Measurements from ENCODE around the gene RNF13.

Gene RNF13

GRCh38 chr3:149908424-149908957 is 95.5 kb downstream of the RNF13 start:
- in situ Hi-C loops (cut with MboI; ENCODE audit: low sequenced_read_pairs, unreplicated experiment): no loop called here
- no peak for TF ChIP-seq CTCF (IDR thresholded peaks at IDR 0.05; ENCODE audit: borderline replicate concordance, control extremely low read depth, extremely low read depth, insufficient read depth, missing control alignments)

GRCh38 chr3:149909923-149910322 is 96.9 kb downstream of the RNF13 start:
- in situ Hi-C loops (cut with MboI; ENCODE audit: low sequenced_read_pairs, unreplicated experiment): no loop called here
- DNase-seq (ENCODE audit: low spot score): no peak

More at GRCh38 chr3:149908424-149908957, 95.5 kb downstream of the RNF13 start:
- no peak for DNase-seq (ENCODE audit: low spot score)

GRCh38 chr3:149917124-149917667 is 104.2 kb downstream of the RNF13 start:
- in situ Hi-C loops (cut with MboI; ENCODE audit: low sequenced_read_pairs, unreplicated experiment): no loop called here

More at GRCh38 chr3:149909923-149910322, 96.9 kb downstream of the RNF13 start:
- TF ChIP-seq CTCF (IDR thresholded peaks at IDR 0.05; ENCODE audit: borderline replicate concordance, control extremely low read depth, extremely low read depth, insufficient read depth, missing control alignments): no peak

GRCh38 chr3:149919509-149919908 is 106.5 kb downstream of the RNF13 start:
- TF ChIP-seq CTCF (IDR thresholded peaks at IDR 0.05; ENCODE audit: borderline replicate concordance, control extremely low read depth, extremely low read depth, insufficient read depth, missing control alignments): no peak
- in situ Hi-C loops (cut with MboI; ENCODE audit: low sequenced_read_pairs, unreplicated experiment): no loop called here

More at GRCh38 chr3:149917124-149917667, 104.2 kb downstream of the RNF13 start:
- DNase-seq (ENCODE audit: low spot score): no peak
- TF ChIP-seq CTCF (IDR thresholded peaks at IDR 0.05; ENCODE audit: borderline replicate concordance, control extremely low read depth, extremely low read depth, insufficient read depth, missing control alignments): no peak

GRCh38 chr3:149920119-149920518 is 107.1 kb downstream of the RNF13 start:
- TF ChIP-seq CTCF (IDR thresholded peaks at IDR 0.05; ENCODE audit: borderline replicate concordance, control extremely low read depth, extremely low read depth, insufficient read depth, missing control alignments): no peak
- no peak for DNase-seq (ENCODE audit: low spot score)
- in situ Hi-C loops (cut with MboI; ENCODE audit: low sequenced_read_pairs, unreplicated experiment): no loop called here

More at GRCh38 chr3:149919509-149919908, 106.5 kb downstream of the RNF13 start:
- no peak for DNase-seq (ENCODE audit: low spot score)

GRCh38 chr3:149933008-149933407 is 120.0 kb downstream of the RNF13 start:
- in situ Hi-C loops (cut with MboI; ENCODE audit: low sequenced_read_pairs, unreplicated experiment): no loop called here
- DNase-seq (ENCODE audit: low spot score): no peak
- TF ChIP-seq CTCF (IDR thresholded peaks at IDR 0.05; ENCODE audit: borderline replicate concordance, control extremely low read depth, extremely low read depth, insufficient read depth, missing control alignments): no peak
